Naive B cell (primary cell): ENCODE measurements around the gene SIGLEC9. TPM values are rescaled to one million over a fixed set of nuclear protein-coding genes. Genes with fewer than 3 reads are reported as not detected.

Experiments used
- ATAC-seq, 2 donors: fragments of 150-1000 bp; cut with Tn5 transposase; 2 replicates each; pipeline ENCODE4 v1.10.0; 2021; ENCODE audit warnings: low read depth in 2 of 2, mild to moderate bottlenecking in 2 of 2, moderate library complexity in 2 of 2
- DNase-seq: peaks from one replicate; pipeline ENCODE4 v3.0.0; 2022
- H3K27ac Mint-ChIP-seq, 6 donors: one replicate each; pipeline ENCODE4 v1.8.0; 2020 to 2022; ENCODE audit warnings: mild to moderate bottlenecking in 6 of 6, mixed read lengths in 6 of 6, moderate library complexity in 5 of 6, inconsistent platforms in 2 of 6
- H3K27me3 Mint-ChIP-seq, 3 donors: one replicate each; pipeline ENCODE4 v1.8.0; 2021 to 2022; ENCODE audit warnings: mixed read lengths in 3 of 3, mild to moderate bottlenecking in 1 of 3
- H3K36me3 Mint-ChIP-seq, 2 donors: one replicate each; pipeline ENCODE4 v1.8.0; 2020 to 2022; ENCODE audit warnings: mixed read lengths in 2 of 2, inconsistent platforms in 1 of 2, mild to moderate bottlenecking in 1 of 2
- H3K4me1 Mint-ChIP-seq, 3 donors: one replicate each; pipeline ENCODE4 v1.8.0; 2020 to 2022; ENCODE audit warnings: mixed read lengths in 3 of 3, inconsistent platforms in 1 of 3, mild to moderate bottlenecking in 1 of 3, moderate library complexity in 1 of 3
- H3K4me3 Mint-ChIP-seq, 8 donors: one replicate each; pipeline ENCODE4 v1.8.0; 2020 to 2022; ENCODE audit warnings: mild to moderate bottlenecking in 8 of 8, mixed read lengths in 8 of 8, moderate library complexity in 8 of 8, inconsistent platforms in 2 of 8
- H3K9me3 Mint-ChIP-seq, 7 donors: one replicate each; pipeline ENCODE4 v1.8.0; 2020 to 2022; ENCODE audit warnings: mixed read lengths in 7 of 7, mild to moderate bottlenecking in 5 of 7, inconsistent platforms in 2 of 7, moderate library complexity in 1 of 7
- polyA plus RNA-seq, 6 donors: library from polyadenylated mRNA; unstranded; fragments of 300-500 nt; fragmentation: Illumina TruSeq; gene quantifications; one replicate each; pipeline ENCODE4 v1.2.3, GENCODE V29; 2021; ENCODE audit warnings: low read depth in 6 of 6

The SIGLEC9 gene
- polyA plus RNA-seq, 6 donors from 2014 or later, result 0.25 to 1.3 TPM; not detected in 4

- H3K27ac Mint-ChIP-seq, result no peak overlapping the region
- H3K27me3 Mint-ChIP-seq, result peaks cover 20 to 28% (median 23%) of the 10 kb centered on the region in 3 donors
- H3K36me3 Mint-ChIP-seq, result no peaks in the 10 kb centered on the region
- H3K4me1 Mint-ChIP-seq, result peaks cover 10 to 18% (median 17%) of the 10 kb centered on the region in 3 donors
- DNase-seq (no peak), ATAC-seq (no peak)
- H3K9me3 Mint-ChIP-seq, result no peaks in the 10 kb centered on the region
- H3K4me3 Mint-ChIP-seq, result no peak overlapping the region
These were observed 3.4 kb upstream of the SIGLEC9 start for GRCh38 chr19:51121257-51121656.

DNA sequence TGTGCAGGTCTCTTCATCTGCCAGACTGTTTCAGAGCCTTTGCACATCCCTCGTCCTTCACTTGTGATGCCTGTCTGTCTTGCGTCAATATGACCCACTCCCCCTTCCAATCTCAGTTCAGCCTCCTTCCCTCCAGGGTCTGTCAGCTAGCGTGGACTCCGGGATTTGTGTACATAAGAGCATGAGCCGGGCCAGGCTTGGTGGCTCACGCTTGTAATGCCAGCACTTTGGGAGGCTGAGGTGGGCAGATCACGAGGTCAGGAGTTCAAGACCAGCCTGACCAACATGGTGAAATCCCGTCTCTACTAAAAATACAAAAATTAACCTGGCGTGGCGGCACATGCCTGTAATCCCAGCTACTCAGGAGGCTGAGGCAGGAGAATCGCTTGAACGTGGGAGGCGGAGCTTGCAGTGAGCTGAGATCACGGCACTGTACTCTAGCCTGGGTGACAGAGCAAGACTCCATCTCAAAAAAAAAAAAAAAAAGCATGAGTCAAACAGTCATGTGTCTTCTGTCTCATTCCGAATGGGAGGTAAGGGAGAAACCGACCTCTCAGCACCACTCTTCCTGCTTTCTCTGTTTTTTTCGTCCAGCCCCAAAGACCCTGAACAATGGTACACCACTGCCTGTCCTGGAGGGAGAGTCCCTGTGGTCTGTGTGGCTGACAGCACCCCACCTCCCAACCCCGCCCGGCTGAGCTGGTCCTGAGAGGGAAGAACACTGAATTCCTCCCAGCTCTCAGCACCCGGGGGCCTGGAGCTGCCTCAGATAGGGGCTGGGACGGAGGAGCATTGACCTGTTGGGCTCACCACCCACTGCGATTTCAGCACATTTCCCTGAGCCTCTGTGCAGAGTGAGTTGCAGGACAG lies 2.4 kb upstream of the SIGLEC9 start:
- Mint-ChIP-seq H3K27me3 (peaks cover 18 to 25% (median 20%) of the 10 kb centered on the region in 3 donors), H3K36me3 (no peaks in the 10 kb centered on the region), H3K4me3 (no peak overlapping the region), H3K27ac (peak overlapping the region in 1 of 6 donors; percentile 76), H3K4me1 (peaks cover 10 to 19% (median 18%) of the 10 kb centered on the region in 3 donors), H3K9me3 (no peaks in the 10 kb centered on the region)
- no peak for DNase-seq
- no peak for ATAC-seq

DNA sequence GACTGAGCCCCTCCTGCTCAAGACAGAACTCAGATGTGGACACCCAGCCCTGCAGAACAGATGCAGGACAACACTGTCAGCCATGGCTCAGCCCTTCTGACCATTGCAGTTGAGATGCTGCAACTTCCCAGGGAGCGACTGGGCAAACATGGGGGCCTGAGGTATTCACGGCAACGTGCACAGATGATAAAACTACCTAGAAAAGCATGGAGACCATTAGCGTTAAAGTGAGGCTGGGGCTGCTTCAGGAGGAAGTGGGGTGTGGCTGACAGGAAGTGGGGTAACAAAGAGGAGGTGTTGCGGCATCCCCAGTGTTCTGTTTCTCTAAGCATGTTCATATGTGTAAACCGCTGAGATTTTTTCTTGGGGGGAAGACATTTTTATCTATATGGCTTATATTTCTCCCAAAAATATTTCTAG lies 1.3 kb upstream of the SIGLEC9 start:
- DNase-seq (no peak), ATAC-seq (peak in 1 of 2 donors; percentile 25)
- H3K27ac Mint-ChIP-seq, result peak overlapping the region in 3 of 6 donors; percentile 24 to 90 (median 76)
- H3K4me1 Mint-ChIP-seq, result peaks cover 14 to 28% (median 24%) of the 10 kb centered on the region in 3 donors
- peaks cover 8 to 21% (median 17%) of the 10 kb centered on the region in 3 donors for H3K27me3 Mint-ChIP-seq
- H3K36me3 Mint-ChIP-seq, result no peaks in the 10 kb centered on the region
- H3K4me3 Mint-ChIP-seq, result peak overlapping the region in 1 of 8 donors; percentile 14
- no peaks in the 10 kb centered on the region for H3K9me3 Mint-ChIP-seq

- ATAC-seq (no peak), DNase-seq (no peak)
- no peaks in the 10 kb centered on the region for H3K9me3 Mint-ChIP-seq
- H3K36me3 Mint-ChIP-seq, result no peaks in the 10 kb centered on the region
- H3K4me1 Mint-ChIP-seq, result peaks cover 14 to 32% (median 24%) of the 10 kb centered on the region in 3 donors
- peak overlapping the region in 1 of 6 donors; percentile 90 for H3K27ac Mint-ChIP-seq
- H3K27me3 Mint-ChIP-seq, result peaks cover 6 to 17% (median 17%) of the 10 kb centered on the region in 3 donors
- peak overlapping the region in 4 of 8 donors; percentile 14 to 70 (median 33) for H3K4me3 Mint-ChIP-seq
These were observed 904 bp upstream of the SIGLEC9 start for GRCh38 chr19:51123802-51124201.

DNA sequence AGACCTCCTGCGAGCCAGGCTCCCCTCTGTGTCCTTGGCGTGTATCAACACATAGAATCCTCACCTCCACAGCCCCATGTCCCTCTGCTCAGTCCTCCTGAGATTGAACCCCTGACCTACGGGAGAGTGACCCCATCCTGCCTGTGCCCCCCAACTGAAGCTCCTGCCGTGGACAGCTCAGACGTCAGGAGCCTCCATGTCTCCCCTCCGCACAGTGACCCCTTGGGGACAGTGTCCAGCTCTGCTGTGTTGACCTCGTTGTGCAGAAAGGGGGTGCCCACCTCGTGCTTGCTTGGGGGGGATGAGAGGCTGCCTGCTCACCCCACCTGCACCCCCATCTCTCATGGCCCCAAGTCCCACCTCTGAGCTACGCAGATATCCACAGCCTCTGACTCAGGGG lies 490 bp upstream of the SIGLEC9 start:
- Mint-ChIP-seq H3K4me1 (peaks cover 14 to 32% (median 24%) of the 10 kb centered on the region in 3 donors), H3K27ac (no peak overlapping the region), H3K9me3 (no peaks in the 10 kb centered on the region), H3K36me3 (no peaks in the 10 kb centered on the region), H3K4me3 (peak overlapping the region in 3 of 8 donors; percentile 14 to 70 (median 29)), H3K27me3 (peaks cover 6 to 17% (median 13%) of the 10 kb centered on the region in 3 donors)
- ATAC-seq (no peak), DNase-seq (no peak)

GRCh38 chr19:51125421-51126075 lies 842 bp downstream of the SIGLEC9 start:
- Mint-ChIP-seq H3K4me3 (no peak overlapping the region), H3K4me1 (peaks cover 14 to 32% (median 24%) of the 10 kb centered on the region in 3 donors)
- no peak for ATAC-seq

GRCh38 chr19:51127032-51127431 lies 2.3 kb downstream of the SIGLEC9 start:
- DNase-seq, result no peak
- ATAC-seq, result no peak
- H3K4me1 Mint-ChIP-seq, result peaks cover 17 to 34% (median 24%) of the 10 kb centered on the region in 3 donors
- H3K27me3 Mint-ChIP-seq, result peaks cover 12 to 21% (median 17%) of the 10 kb centered on the region in 3 donors
- no peak overlapping the region for H3K4me3 Mint-ChIP-seq
- no peaks in the 10 kb centered on the region for H3K36me3 Mint-ChIP-seq
- H3K9me3 Mint-ChIP-seq, result no peaks in the 10 kb centered on the region
- peak overlapping the region in 1 of 6 donors; percentile 41 for H3K27ac Mint-ChIP-seq

More at GRCh38 chr19:51125421-51126075, 842 bp downstream of the SIGLEC9 start:
- H3K36me3 Mint-ChIP-seq, result no peaks in the 10 kb centered on the region
- DNase-seq, result no peak
- H3K27me3 Mint-ChIP-seq, result peaks cover 13 to 23% (median 17%) of the 10 kb centered on the region in 3 donors
- H3K9me3 Mint-ChIP-seq, result no peaks in the 10 kb centered on the region
- no peak overlapping the region for H3K27ac Mint-ChIP-seq

- Mint-ChIP-seq H3K4me3 (no peak overlapping the region), H3K36me3 (no peaks in the 10 kb centered on the region), H3K9me3 (no peaks in the 10 kb centered on the region), H3K27me3 (peaks cover 12 to 23% (median 17%) of the 10 kb centered on the region in 3 donors), H3K27ac (peak overlapping the region in 1 of 6 donors; percentile 71), H3K4me1 (peaks cover 24 to 38% (median 30%) of the 10 kb centered on the region in 3 donors)
- DNase-seq (no peak), ATAC-seq (no peak)
These were observed 3.0 kb downstream of the SIGLEC9 start for GRCh38 chr19:51127755-51128154.

DNA sequence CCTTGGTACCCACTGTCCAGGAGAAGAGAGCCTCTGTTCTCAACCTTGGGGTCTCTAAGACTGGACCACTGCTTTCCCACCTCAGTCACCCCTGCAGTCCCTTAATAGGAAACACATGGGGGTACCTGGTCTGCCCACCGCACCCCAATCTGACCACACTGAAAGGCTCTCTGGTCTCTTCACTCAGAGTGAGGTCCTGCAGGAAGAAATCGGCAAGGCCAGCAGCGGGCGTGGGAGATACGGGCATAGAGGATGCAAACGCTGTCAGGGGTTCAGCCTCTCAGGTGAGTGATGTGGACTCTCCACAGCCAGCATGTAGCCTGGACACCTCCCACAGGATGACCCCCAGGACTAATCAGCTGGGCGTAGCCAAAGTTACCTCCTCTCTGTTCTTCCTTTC lies 3.5 kb downstream of the SIGLEC9 start:
- ATAC-seq (no peak), DNase-seq (no peak)
- Mint-ChIP-seq H3K27ac (no peak overlapping the region), H3K4me3 (no peak overlapping the region), H3K9me3 (no peaks in the 10 kb centered on the region), H3K4me1 (peaks cover 24 to 37% (median 28%) of the 10 kb centered on the region in 3 donors), H3K36me3 (no peaks in the 10 kb centered on the region), H3K27me3 (peaks cover 12 to 24% (median 17%) of the 10 kb centered on the region in 3 donors)

DNA sequence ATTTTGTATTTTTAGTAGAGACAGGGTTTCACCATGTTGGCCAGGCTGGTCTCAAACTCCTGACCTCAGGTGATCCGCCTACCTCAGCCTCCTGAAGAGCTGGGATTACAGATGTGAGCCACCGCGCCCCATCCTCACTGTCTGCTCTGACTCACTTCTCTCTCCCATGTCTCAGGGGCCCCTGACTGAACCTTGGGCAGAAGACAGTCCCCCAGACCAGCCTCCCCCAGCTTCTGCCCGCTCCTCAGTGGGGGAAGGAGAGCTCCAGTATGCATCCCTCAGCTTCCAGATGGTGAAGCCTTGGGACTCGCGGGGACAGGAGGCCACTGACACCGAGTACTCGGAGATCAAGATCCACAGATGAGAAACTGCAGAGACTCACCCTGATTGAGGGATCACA lies 5.0 kb downstream of the SIGLEC9 start:
- Mint-ChIP-seq H3K36me3 (no peaks in the 10 kb centered on the region), H3K27ac (no peak overlapping the region), H3K27me3 (peaks cover 16 to 30% (median 28%) of the 10 kb centered on the region in 3 donors), H3K4me1 (peaks cover 14 to 26% (median 16%) of the 10 kb centered on the region in 3 donors), H3K9me3 (peaks cover 0 to 3% (median 0%) of the 10 kb centered on the region in 7 donors), H3K4me3 (no peak overlapping the region)
- ATAC-seq (no peak), DNase-seq (no peak)

DNA sequence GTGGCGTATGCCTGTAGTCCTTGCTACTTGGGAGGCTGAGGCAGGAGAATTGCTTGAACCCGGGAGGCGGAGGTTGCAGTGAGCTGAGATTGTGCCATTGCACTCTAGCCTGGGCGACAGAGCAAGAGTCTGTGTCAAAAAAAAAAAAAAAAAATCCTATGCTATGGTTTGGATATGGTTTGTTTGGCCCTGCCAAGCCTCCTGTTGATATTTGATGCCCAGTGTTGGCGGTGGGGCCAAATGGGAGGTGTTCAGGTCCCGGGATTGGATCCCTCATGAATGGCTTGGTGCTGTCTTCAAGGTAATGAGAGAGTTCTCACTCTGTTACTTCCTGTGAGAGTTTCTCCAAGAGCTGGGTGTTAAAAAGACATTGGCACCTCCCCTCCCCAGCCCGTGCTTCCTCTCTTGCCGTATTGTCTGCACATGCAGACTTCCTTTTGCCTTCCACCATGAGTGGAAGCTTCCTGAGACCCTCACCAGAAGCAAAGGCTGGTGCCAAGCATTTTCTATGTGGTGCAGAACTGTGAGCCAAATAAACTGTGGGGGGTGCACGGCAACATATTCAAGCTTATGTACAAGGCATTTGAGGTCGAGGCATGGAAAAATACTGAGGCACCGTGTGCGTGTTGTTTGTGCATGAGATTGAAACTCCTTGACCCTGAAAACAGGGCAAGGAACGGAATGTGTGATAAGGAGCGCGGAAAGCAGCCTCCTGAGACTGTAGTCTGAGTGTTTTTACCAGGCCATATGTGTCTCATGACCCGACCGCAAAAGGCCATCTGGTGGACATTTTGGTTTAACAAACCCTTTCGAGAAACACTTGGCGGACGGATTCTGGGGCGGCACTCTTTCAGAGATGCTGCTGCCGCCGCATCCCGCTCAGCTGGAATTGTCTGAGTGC lies 7.3 kb downstream of the SIGLEC9 start:
- Mint-ChIP-seq H3K4me1 (peaks cover 14 to 29% (median 15%) of the 10 kb centered on the region in 3 donors), H3K27me3 (peaks cover 20 to 46% (median 43%) of the 10 kb centered on the region in 3 donors), H3K36me3 (no peaks in the 10 kb centered on the region), H3K27ac (no peak overlapping the region), H3K9me3 (peaks cover 0 to 15% (median 4%) of the 10 kb centered on the region in 7 donors), H3K4me3 (peak overlapping the region in 7 of 8 donors; percentile 12 to 82 (median 57))
- DNase-seq (no peak), ATAC-seq (peak in 1 of 2 donors; percentile 43)

DNA sequence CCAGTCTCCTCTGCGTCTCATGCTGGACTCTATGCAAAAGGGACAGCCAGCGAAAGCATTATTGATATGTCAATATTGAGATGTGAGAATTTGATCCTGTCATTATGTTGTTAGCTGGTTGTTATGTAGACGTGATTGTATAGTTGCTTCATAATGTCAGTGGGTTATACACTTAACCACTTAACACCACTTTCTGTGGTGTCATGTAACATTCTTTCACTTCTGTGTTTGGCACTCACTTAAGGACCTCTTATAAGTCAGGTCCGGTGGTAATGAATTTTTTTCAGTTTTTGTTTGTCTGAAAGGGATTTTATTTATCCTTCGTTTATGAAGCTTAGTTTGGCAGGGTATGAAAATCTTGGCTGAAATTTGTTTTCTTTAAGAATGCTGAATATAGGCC lies 10.3 kb downstream of the SIGLEC9 start:
- no peaks in the 10 kb centered on the region for H3K36me3 Mint-ChIP-seq

More for the DNA sequence above, 10.3 kb downstream of the SIGLEC9 start:
- H3K27me3 Mint-ChIP-seq, result peaks cover 24 to 53% (median 51%) of the 10 kb centered on the region in 3 donors
- no peak overlapping the region for H3K4me3 Mint-ChIP-seq
- ATAC-seq (no peak), DNase-seq (no peak)
- H3K4me1 Mint-ChIP-seq, result peaks cover 25 to 39% (median 28%) of the 10 kb centered on the region in 3 donors
- peaks cover 0 to 15% (median 4%) of the 10 kb centered on the region in 7 donors for H3K9me3 Mint-ChIP-seq
- H3K27ac Mint-ChIP-seq, result no peak overlapping the region
